Liver (tissue), 9 donors: ENCODE measurements around the gene ZNF101. TPM values are rescaled to one million over a fixed set of nuclear protein-coding genes. Genes with fewer than 3 reads are reported as not detected.

ENCODE experiments used
- DNase-seq: peaks from one replicate; pipeline ENCODE4 v3.0.0-alpha.2; 2017; ENCODE audit warnings: low spot score
- H3K27ac ChIP-seq, 2 donors: one replicate each; pipeline ENCODE4 v1.7.0; 2013; ENCODE audit warnings: inconsistent platforms in 2 of 2, low read length in 2 of 2, control low read depth in 1 of 2, low read depth in 1 of 2, mild to moderate bottlenecking in 1 of 2
- H3K27me3 ChIP-seq, 4 donors: one replicate each; pipeline versions ENCODE4 v1.6.1 to v1.7.0; 2013; ENCODE audit warnings: low read length in 3 of 4, inconsistent platforms in 1 of 4, mild to moderate bottlenecking in 1 of 4, moderate library complexity in 1 of 4; ENCODE audit not compliant: control insufficient read depth in 4 of 4, insufficient read depth in 4 of 4
- H3K36me3 ChIP-seq, 4 donors: one replicate each; pipeline versions ENCODE4 v1.6.1 to v1.7.0; 2013; ENCODE audit warnings: low read length in 3 of 4, mild to moderate bottlenecking in 3 of 4, low read depth in 1 of 4, moderate library complexity in 1 of 4; ENCODE audit not compliant: control insufficient read depth in 4 of 4, insufficient read depth in 3 of 4
- H3K4me1 ChIP-seq, 4 donors: one replicate each; pipeline versions ENCODE4 v1.6.1 to v1.7.0; 2013; ENCODE audit warnings: low read length in 3 of 4, mild to moderate bottlenecking in 3 of 4, moderate library complexity in 1 of 4; ENCODE audit not compliant: control insufficient read depth in 4 of 4, insufficient read depth in 4 of 4
- H3K4me3 ChIP-seq, 3 donors: one replicate each; pipeline versions ENCODE4 v1.6.1 to v1.7.0; 2013; ENCODE audit warnings: low read length in 3 of 3, control low read depth in 1 of 3, low read depth in 1 of 3, mild to moderate bottlenecking in 1 of 3
- H3K9ac ChIP-seq, 2 donors: one replicate each; pipeline ENCODE4 v1.7.0; 2013; ENCODE audit warnings: low read length in 2 of 2, mild to moderate bottlenecking in 2 of 2, moderate library complexity in 2 of 2, control low read depth in 1 of 2, low read depth in 1 of 2
- H3K9me3 ChIP-seq, 4 donors: one replicate each; pipeline versions ENCODE4 v1.6.1 to v1.7.0; 2013; ENCODE audit warnings: low read length in 3 of 4; ENCODE audit not compliant: control insufficient read depth in 4 of 4
- FOXA1 ChIP-seq: IDR thresholded peaks from 2 replicates; pipeline ENCODE4 v1.6.1; 2016; ENCODE audit warnings: antibody characterized with exemption
- FOXA2 ChIP-seq: IDR thresholded peaks from 2 replicates; pipeline ENCODE4 v1.6.1; 2016; ENCODE audit warnings: antibody characterized with exemption
- GABPA ChIP-seq, 2 donors: IDR thresholded peaks in 1 of 2; conservative IDR thresholded peaks in 1 of 2; 2 replicates each; pipeline ENCODE4 v1.6.1; 2016; ENCODE audit warnings: antibody characterized with exemption in 2 of 2, mild to moderate bottlenecking in 1 of 2, moderate library complexity in 1 of 2
- HNF4G ChIP-seq: IDR thresholded peaks from 2 replicates; pipeline ENCODE4 v1.6.1; 2016; ENCODE audit warnings: antibody characterized with exemption
- JUND ChIP-seq, 2 donors: IDR thresholded peaks; 2 replicates each; pipeline ENCODE4 v1.6.1; 2016; ENCODE audit warnings: antibody characterized with exemption in 2 of 2
- RAD21 ChIP-seq, 2 donors: IDR thresholded peaks; 2 replicates each; pipeline ENCODE4 v1.6.1; 2016; ENCODE audit warnings: antibody characterized with exemption in 2 of 2, mild to moderate bottlenecking in 2 of 2
- SP1 ChIP-seq: IDR thresholded peaks from 2 replicates; pipeline ENCODE4 v1.6.1; 2018; ENCODE audit warnings: antibody characterized with exemption, mild to moderate bottlenecking
- TAF1 ChIP-seq: conservative IDR thresholded peaks from 2 replicates; pipeline ENCODE4 v1.6.1; 2016; ENCODE audit warnings: antibody characterized with exemption, mild to moderate bottlenecking
- WGBS: extraction: QIAGEN DNeasy Blood & Tissue Kit; methylation state at CpG from one replicate; pipeline ENCODE4 v1.1.7; 2013; 5-methylcytosine and 5-hydroxymethylcytosine counted together
- polyA plus RNA-seq, 2 donors: library from polyadenylated mRNA; stranded (reverse) in 1 of 2; unstranded in 1 of 2; fragments of 200-250 nt in 1 of 2; fragments of >200 nt in 1 of 2; fragmentation: Nextera tagmentation in 1 of 2; extraction: Ambion mirVana in 1 of 2; gene quantifications; one replicate each; pipeline versions ENCODE4 v1.2.1 to v1.2.3, GENCODE V29; 2013 to 2015
- total RNA-seq, 2 donors: library from RNA; depleted of rRNA; stranded (reverse); fragments of >200 nt; gene quantifications; one replicate each; pipeline ENCODE4 v1.2.3, GENCODE V29; 2014
- TF ChIP-seq, protein P1 (sequence below): fragments of 150-350 bp; IDR thresholded peaks from 2 replicates; pipeline ENCODE4 v1.5.1; 2017; ENCODE audit warnings: improper control_type of control experiment, low read depth, low read length; ENCODE audit not compliant: missing input control
- TF ChIP-seq, protein P2 (sequence below): IDR thresholded peaks from 2 replicates; pipeline ENCODE4 v1.6.1; 2016; ENCODE audit warnings: antibody characterized with exemption
- TF ChIP-seq, protein P3 (sequence below): IDR thresholded peaks from 2 replicates; pipeline ENCODE4 v1.6.1; 2016; ENCODE audit warnings: antibody characterized with exemption, mild to moderate bottlenecking
- donor health status: healthy.
- donor health status: healthy.
- donor health status: healthy.
- donor health status: healthy.
- donor health status: healthy.

The ZNF101 gene
- total and polyA plus RNA-seq, 4 donors: 1.5 to 6.9 (median 3.5) TPM

DNA sequence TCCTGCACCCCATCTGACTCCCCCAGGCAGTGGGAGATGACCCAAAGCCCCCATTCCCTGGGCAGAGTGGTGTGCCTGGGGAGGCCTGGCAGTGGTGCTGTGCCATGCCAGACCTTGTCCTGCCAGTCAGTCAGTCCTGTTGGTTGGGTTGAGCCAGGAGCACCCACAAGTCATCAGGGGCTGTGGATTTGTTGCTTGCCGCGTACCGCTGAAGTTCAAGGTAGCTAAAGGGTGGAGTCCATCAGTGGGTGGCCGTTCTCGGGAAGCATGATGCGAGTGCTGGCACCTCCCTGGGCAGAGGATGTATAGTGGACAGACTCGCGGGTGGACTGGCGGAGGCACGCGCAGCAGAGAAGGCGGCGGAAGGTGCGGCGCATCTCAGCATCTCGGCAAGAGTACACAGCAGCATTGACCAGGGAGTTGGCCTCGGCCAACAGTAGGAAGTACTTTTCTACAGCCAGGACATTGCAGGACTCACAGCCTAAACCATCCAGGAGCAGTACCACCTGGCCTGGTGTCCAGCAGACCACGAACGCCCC, 44.5 kb upstream of the ZNF101 start:
- 96% methylated on average over 19 of the region's 19 CpGs for WGBS

DNA sequence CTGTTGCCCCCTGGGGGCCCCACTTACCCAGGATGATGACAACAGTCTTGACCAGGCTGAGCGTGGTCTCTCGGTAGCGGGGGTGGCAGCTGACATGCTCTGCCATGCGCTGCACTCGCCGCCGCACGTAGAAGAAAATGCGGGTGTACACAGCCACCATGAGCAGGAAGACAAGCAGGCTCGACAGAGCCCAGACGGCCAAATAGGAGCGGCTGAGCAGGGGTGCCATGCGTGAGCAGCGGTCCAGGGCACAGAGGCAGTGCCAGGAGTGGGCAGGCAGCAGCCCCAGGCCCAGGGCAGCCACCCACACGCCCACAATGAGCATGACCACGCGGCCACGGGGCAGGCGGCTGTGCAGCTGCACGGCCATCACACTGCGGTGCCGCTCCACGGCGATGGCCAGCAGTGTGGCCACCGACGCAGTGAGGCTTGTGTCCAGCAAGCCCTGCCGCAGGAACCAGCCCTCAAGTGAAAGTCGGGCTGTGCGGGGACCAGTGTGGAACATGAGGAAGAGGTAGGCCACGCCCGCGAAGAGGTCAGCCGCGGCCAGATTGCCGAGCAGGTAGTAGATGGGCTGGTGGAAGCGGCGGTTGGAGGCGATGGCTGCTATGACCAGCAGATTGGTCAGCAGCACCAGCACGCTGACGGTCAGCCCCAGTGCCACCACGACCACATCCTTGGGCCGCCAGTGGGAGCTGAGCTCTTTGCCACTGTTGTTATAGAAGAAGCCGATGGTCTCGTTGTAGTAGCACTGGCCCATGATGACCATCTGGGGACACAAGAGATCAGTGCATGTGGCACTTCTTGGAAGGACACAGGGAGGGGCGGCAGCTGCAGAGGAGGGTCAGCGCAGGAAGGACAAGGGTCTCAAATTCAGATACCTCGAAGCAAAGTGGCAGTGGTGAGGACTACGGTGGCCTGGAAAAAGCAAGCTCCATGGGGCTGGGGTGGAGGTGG, 41.8 kb upstream of the ZNF101 start:
- H3K9me3 ChIP-seq: no peaks in the 10 kb centered on the region
- no peak overlapping the region for H3K9ac ChIP-seq
- TF ChIP-seq JUND (IDR thresholded peaks at IDR 0.05): no peak
- no peak for TF ChIP-seq TAF1
- TF ChIP-seq FOXA2: no peak
- TF ChIP-seq, protein P1, sequence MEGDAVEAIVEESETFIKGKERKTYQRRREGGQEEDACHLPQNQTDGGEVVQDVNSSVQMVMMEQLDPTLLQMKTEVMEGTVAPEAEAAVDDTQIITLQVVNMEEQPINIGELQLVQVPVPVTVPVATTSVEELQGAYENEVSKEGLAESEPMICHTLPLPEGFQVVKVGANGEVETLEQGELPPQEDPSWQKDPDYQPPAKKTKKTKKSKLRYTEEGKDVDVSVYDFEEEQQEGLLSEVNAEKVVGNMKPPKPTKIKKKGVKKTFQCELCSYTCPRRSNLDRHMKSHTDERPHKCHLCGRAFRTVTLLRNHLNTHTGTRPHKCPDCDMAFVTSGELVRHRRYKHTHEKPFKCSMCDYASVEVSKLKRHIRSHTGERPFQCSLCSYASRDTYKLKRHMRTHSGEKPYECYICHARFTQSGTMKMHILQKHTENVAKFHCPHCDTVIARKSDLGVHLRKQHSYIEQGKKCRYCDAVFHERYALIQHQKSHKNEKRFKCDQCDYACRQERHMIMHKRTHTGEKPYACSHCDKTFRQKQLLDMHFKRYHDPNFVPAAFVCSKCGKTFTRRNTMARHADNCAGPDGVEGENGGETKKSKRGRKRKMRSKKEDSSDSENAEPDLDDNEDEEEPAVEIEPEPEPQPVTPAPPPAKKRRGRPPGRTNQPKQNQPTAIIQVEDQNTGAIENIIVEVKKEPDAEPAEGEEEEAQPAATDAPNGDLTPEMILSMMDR: no peak
- no peak for TF ChIP-seq SP1
- no peak for TF ChIP-seq GABPA (IDR thresholded peaks at IDR 0.05 in 1 of 2, conservative IDR thresholded peaks at IDR 0.05 in 1 of 2)
- TF ChIP-seq RAD21 (IDR thresholded peaks at IDR 0.05): no peak
- no peak for TF ChIP-seq HNF4G
- TF ChIP-seq, protein P2, sequence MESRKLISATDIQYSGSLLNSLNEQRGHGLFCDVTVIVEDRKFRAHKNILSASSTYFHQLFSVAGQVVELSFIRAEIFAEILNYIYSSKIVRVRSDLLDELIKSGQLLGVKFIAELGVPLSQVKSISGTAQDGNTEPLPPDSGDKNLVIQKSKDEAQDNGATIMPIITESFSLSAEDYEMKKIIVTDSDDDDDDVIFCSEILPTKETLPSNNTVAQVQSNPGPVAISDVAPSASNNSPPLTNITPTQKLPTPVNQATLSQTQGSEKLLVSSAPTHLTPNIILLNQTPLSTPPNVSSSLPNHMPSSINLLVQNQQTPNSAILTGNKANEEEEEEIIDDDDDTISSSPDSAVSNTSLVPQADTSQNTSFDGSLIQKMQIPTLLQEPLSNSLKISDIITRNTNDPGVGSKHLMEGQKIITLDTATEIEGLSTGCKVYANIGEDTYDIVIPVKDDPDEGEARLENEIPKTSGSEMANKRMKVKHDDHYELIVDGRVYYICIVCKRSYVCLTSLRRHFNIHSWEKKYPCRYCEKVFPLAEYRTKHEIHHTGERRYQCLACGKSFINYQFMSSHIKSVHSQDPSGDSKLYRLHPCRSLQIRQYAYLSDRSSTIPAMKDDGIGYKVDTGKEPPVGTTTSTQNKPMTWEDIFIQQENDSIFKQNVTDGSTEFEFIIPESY: no peak
- TF ChIP-seq, protein P3, sequence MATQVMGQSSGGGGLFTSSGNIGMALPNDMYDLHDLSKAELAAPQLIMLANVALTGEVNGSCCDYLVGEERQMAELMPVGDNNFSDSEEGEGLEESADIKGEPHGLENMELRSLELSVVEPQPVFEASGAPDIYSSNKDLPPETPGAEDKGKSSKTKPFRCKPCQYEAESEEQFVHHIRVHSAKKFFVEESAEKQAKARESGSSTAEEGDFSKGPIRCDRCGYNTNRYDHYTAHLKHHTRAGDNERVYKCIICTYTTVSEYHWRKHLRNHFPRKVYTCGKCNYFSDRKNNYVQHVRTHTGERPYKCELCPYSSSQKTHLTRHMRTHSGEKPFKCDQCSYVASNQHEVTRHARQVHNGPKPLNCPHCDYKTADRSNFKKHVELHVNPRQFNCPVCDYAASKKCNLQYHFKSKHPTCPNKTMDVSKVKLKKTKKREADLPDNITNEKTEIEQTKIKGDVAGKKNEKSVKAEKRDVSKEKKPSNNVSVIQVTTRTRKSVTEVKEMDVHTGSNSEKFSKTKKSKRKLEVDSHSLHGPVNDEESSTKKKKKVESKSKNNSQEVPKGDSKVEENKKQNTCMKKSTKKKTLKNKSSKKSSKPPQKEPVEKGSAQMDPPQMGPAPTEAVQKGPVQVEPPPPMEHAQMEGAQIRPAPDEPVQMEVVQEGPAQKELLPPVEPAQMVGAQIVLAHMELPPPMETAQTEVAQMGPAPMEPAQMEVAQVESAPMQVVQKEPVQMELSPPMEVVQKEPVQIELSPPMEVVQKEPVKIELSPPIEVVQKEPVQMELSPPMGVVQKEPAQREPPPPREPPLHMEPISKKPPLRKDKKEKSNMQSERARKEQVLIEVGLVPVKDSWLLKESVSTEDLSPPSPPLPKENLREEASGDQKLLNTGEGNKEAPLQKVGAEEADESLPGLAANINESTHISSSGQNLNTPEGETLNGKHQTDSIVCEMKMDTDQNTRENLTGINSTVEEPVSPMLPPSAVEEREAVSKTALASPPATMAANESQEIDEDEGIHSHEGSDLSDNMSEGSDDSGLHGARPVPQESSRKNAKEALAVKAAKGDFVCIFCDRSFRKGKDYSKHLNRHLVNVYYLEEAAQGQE: no peak
- TF ChIP-seq FOXA1: no peak
- H3K4me1 ChIP-seq: peaks cover 0 to 8% (median 3%) of the 10 kb centered on the region in 4 donors
- H3K36me3 ChIP-seq: peaks cover 0 to 3% (median 0%) of the 10 kb centered on the region in 4 donors
- H3K27me3 ChIP-seq: peaks cover 0 to 2% (median 0%) of the 10 kb centered on the region in 4 donors
- H3K27ac ChIP-seq: no peak overlapping the region
- H3K4me3 ChIP-seq: peak overlapping the region in 1 of 3 donors; percentile 44
- DNase-seq: no peak
- 94% methylated on average over 48 of the region's 48 CpGs for WGBS

More for the DNA sequence above, 44.5 kb upstream of the ZNF101 start:
- no peak overlapping the region for H3K27ac ChIP-seq
- TF ChIP-seq TAF1: no peak
- TF ChIP-seq SP1: no peak
- DNase-seq: no peak
- peaks cover 0 to 2% (median 0%) of the 10 kb centered on the region in 4 donors for H3K27me3 ChIP-seq
- no peak overlapping the region for H3K4me3 ChIP-seq
- no peaks in the 10 kb centered on the region for H3K36me3 ChIP-seq
- H3K4me1 ChIP-seq: peaks cover 0 to 8% (median 3%) of the 10 kb centered on the region in 4 donors
- H3K9ac ChIP-seq: no peak overlapping the region
- H3K9me3 ChIP-seq: no peaks in the 10 kb centered on the region
